HG02973 (cell line): ENCODE results near the gene NR2F1-AS1.

Source experiments
- ATAC-seq: cut with Tn5 transposase; IDR thresholded peaks from one replicate; pipeline ENCODE4 v1.9.1; 2021; ENCODE audit warnings: moderate library complexity; ENCODE audit not compliant: unreplicated experiment

The NR2F1-AS1 gene

GRCh38 chr5:93578813-93579691 is 2.0 kb downstream of the NR2F1-AS1 start:
- no peak for ATAC-seq

- ATAC-seq, result no peak
Measured at GRCh38 chr5:93577854-93578812, 2.9 kb downstream of the NR2F1-AS1 start.

- ATAC-seq, result no peak
Measured at GRCh38 chr5:93576994-93577853, 3.8 kb downstream of the NR2F1-AS1 start.

GRCh38 chr5:93575461-93576414 is 5.3 kb downstream of the NR2F1-AS1 start:
- ATAC-seq, result no peak

- ATAC-seq, result no peak
Measured at GRCh38 chr5:93574491-93575305, 6.3 kb downstream of the NR2F1-AS1 start.

- ATAC-seq, result no peak
Measured at GRCh38 chr5:93573354-93574351, 7.4 kb downstream of the NR2F1-AS1 start.

- no peak for ATAC-seq
Measured at GRCh38 chr5:93572608-93573353, 8.2 kb downstream of the NR2F1-AS1 start.

- no peak for ATAC-seq
Measured at GRCh38 chr5:93572101-93572607, 8.9 kb downstream of the NR2F1-AS1 start.

GRCh38 chr5:93571114-93571949 is 9.7 kb downstream of the NR2F1-AS1 start:
- no peak for ATAC-seq

- peak; percentile 50 for ATAC-seq
Measured at GRCh38 chr5:93570294-93571113, 10.5 kb downstream of the NR2F1-AS1 start.

GRCh38 chr5:93569300-93570160 is 11.5 kb downstream of the NR2F1-AS1 start:
- ATAC-seq, result no peak

- ATAC-seq, result no peak
Measured at GRCh38 chr5:93567424-93567823, 13.6 kb downstream of the NR2F1-AS1 start.

GRCh38 chr5:93566091-93566490 is 14.9 kb downstream of the NR2F1-AS1 start:
- no peak for ATAC-seq
